DMS 273 (cell line): ENCODE measurements around the gene USB1.

ENCODE experiments used
- DNase-seq: peaks from one replicate; lab custom pipeline; 2025; ENCODE audit not compliant: unreplicated experiment; lab: John Stamatoyannopoulos, UW

The USB1 gene

DNA sequence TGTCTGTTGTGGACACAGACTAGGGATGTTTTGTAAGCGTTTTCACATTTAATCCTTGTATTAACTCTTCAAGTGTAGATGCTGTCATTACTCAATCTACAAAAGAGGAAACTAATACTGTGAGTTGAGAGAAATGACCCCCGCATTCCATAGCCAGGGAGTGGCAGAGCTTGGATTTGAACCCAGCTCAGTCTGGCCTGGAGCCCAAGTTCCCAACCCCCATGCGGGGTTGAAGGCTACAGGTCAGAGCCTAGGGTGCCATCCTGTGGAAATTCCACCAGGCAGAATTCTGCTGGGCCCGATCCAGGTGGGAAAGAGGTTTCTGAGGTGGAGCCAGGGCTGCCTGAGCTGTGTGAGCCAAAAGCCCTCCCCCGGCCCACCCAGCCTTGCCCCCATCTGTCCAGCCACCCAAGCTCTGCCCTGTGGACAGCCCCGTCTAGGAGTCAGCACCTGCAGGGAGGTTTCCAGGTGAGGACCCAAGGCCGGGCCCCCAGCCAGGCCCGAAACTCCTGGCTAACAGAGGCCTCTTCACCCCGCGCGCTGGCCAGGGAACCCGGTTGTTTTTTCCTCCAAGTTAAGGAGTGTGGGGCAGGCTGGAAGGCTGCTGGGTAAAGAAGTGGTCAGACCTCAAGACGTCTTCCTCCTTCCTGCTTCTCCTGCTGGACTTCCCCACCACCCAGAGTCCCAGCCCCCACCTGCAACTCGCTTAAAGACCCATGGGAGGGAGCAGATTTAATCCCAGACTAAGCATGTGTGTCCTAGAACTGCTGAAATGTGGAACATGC is 30.0 kb downstream of the USB1 start:
- no peak for DNase-seq

- DNase-seq, result no peak
Observed at GRCh38 chr16:58032710-58033293, 31.6 kb downstream of the USB1 start.

DNA sequence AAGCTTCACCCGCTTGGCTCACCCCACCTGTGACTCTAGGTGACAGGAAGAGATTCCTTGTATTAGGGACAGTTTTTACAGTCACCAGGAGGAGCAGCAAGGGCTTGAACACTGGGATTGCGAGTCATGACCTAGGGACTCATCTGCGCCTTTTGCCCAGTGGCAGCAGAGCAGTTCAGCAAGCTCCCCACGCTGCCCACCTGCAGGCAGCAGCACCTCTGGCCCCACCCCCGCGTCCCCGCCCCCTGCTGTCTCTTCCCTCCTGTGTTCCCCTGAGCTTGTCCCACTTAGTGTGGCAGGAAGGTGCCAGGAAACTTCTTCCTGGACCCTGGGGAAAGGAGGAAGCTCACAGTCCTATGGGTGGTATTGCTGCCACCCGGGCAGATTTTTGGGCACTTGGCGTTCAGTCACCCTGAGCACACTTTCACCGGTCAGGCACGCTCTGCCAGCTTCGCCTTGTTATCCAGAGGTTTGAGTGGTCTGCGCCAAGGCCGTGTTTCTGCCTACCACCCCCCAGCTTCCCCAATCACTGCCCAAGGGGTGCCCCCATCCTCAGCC is 33.0 kb downstream of the USB1 start:
- DNase-seq, result no peak

- no peak for DNase-seq
Observed at GRCh38 chr16:58034774-58035173, 33.6 kb downstream of the USB1 start.

DNA sequence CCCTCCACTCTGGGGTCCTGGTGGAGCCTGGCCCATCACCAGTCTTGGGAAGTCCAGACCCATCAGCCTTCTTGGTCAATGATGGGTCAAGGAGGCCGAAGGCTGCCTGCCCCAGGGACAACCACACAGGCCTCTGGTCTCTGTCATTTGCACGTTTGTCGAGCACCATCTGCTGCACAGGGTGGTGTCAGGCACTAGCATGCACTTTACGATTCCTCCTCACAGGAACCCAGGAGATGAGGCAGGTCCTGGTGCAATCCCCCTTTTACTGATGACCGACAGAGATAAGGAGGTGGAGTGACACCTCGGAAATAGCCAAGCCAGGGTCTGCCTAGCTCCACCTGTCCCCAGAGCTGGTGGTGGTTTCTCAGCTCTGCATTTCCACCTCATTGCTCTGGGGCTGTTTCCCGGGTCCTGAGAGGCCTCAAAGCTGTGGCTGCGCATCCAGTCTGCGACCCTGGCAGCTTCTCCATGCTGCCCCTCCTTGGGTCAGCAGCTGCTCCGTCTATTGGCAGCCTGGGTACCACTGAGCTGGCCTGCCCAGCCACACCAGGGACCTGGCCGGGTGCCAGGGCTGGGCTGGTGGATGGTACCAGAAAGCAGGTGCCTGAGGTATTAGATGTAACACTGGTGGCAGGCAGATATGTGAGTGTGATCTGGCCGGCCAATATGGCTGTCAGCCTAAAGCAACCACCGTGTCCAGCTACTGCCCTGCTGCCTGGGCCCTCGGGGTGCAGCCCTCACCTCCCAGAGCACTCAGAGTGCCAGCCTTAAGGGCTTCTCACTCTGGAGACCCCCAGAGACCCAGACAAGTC is 34.4 kb downstream of the USB1 start:
- peak; percentile 19 for DNase-seq

GRCh38 chr16:58036943-58037342 is 35.7 kb downstream of the USB1 start:
- DNase-seq, result no peak

DNA sequence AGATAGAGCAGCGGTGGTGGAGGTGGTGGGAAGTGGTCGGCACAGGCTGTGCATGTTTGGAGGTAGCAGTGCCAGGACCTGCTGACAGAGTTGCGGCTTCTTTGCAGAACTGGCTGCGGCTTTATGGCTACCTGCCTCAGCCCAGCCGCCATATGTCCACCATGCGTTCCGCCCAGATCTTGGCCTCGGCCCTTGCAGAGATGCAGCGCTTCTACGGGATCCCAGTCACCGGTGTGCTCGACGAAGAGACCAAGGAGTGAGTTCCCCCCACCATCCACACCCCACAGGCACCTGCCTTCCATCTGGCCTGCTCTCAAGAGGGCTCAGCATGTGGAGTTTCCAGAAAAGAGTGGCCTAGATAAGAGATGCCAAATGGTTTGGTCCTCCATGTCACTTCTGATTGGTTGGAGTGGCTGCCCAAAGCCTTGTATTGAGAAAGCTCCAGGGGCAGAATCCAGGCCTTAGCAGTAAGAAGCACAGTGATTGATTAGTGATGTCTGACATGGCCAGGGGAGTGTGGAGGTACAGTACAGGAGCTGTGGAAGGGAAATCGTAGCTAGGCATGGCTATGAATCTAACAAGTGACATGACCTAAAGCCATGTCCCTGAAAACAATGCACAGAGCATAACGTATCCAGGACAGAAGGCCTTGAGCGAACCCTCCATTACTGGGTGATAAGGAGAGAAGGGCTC is 36.3 kb downstream of the USB1 start:
- no peak for DNase-seq

- DNase-seq, result no peak
Observed at GRCh38 chr16:58038219-58038641, 37.0 kb downstream of the USB1 start.

DNA sequence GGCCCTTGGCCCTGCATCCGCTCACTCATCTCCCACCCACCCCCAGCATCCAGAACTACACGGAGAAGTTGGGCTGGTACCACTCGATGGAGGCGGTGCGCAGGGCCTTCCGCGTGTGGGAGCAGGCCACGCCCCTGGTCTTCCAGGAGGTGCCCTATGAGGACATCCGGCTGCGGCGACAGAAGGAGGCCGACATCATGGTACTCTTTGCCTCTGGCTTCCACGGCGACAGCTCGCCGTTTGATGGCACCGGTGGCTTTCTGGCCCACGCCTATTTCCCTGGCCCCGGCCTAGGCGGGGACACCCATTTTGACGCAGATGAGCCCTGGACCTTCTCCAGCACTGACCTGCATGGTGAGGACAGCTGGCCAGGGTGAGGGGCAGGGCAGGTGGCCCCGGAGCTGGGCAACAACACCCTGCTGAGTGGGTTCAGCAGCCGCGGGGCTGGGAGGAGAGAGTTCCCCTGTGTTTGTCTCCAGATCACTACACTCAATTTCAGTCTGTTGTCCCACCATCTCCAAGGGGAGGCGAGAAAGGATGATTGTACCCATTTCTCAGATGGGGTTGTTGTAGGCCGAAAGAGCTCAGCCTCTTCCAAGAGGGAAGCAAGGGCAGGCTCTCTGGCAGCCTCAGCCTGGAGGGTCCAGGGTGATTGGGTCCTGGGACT is 38.8 kb downstream of the USB1 start:
- no peak for DNase-seq

DNA sequence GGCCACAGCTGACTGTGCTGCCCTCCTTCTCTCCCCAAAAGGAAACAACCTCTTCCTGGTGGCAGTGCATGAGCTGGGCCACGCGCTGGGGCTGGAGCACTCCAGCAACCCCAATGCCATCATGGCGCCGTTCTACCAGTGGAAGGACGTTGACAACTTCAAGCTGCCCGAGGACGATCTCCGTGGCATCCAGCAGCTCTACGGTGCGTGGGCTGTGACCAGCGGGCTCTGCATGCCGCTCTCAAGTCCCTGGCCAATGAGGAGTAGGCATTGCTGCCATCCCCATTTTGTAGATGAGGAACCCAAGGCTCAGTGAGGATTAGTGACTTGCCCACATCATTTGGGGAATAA is 39.3 kb downstream of the USB1 start:
- DNase-seq, result no peak

DNA sequence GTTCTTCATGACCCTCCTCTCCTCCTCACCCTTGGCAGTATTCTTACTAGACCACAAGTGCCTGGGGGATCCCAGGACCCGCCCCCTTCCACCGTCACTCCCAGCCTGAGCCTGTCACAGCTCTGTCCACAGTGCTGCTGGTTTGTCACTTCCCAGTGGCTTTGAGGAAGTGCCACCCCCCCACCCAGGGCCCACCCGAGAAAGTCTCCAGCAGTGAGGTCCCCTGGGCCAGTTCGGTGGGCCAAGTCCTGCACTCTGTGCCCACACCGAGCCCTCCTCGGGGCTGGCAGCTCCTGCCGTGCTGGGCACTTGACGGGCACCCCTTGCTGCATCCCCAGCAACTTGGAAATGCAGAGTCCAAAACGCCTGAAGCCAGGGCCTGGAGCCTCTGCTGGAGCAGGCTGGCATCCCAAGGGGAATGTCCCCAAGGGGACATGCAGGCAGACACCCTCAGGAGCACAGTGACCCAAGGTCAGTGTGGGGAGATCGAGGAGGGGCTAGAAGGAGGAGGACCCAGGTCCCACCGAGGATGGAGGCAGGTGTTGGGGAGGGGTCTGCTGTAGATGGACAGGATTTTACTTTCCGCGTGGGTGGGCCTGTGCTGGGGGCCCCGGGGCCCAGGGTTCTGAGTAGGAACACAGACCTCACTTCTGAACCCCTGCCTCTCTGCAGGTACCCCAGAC is 39.9 kb downstream of the USB1 start:
- no peak for DNase-seq

GRCh38 chr16:58041628-58041955 is 40.4 kb downstream of the USB1 start:
- DNase-seq, result no peak

DNA sequence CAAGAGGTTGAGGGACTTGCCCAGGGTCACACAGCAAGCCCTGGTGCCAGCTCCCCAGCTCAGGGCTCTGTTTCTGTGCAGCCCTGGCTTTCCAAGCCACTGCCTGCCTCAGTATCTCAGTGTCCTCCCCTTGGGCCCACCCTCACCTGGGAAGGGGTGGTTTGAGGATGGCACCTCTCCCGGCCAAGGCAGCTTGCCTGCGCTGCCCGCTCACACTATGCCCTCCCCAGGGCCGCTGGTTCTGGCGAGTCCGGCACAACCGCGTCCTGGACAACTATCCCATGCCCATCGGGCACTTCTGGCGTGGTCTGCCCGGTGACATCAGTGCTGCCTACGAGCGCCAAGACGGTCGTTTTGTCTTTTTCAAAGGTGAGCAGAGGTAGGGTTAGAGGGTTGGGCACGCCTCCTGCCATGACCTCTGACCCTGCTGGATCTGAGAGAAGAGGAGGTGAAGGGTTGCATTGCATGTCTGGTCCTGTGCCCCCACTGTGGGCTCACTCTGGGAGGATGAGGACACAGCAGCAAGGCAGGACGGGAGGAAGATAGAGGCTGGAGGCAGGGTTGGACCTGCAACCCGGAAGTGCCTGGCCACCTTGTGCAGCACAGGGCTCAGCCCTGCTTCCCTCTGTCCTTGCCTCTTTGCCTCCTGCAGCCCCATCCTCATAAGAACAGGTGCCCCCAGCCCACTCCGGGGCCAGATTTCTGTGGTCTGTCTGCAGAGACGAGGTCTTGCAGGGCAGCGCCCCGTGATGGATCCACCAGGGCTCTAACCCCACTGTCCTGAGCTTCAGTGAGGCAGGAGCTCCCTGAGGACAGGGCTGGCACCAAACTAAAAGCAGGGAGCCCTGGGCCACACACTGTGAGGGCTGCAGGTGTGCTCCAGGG is 41.0 kb downstream of the USB1 start:
- DNase-seq, result no peak

DNA sequence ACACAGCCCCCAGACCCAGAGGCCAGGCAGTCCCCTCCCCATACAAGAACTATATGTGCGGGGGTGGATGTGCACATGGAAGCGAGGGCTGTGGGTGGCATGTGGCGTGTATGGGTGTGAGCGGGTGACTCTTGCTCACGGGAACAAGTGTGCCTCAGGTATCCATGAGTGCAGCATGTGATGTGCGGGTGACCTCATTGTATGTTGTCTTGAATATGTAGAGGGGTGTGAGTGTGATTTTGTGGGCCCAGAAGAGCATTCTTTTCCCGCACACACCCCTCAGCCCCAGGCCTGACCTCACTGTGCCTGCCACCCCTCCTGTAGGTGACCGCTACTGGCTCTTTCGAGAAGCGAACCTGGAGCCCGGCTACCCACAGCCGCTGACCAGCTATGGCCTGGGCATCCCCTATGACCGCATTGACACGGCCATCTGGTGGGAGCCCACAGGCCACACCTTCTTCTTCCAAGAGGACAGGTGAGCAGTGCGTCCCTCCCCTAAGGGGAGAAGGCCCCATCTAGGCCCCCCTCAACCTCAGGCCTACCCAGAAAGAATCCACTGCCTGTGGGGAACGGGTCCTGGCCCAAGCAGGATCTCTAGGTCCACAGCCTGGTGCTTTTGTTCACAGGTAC is 41.8 kb downstream of the USB1 start:
- no peak for DNase-seq

- DNase-seq, result no peak
Observed at GRCh38 chr16:58043571-58044155, 42.5 kb downstream of the USB1 start.

DNA sequence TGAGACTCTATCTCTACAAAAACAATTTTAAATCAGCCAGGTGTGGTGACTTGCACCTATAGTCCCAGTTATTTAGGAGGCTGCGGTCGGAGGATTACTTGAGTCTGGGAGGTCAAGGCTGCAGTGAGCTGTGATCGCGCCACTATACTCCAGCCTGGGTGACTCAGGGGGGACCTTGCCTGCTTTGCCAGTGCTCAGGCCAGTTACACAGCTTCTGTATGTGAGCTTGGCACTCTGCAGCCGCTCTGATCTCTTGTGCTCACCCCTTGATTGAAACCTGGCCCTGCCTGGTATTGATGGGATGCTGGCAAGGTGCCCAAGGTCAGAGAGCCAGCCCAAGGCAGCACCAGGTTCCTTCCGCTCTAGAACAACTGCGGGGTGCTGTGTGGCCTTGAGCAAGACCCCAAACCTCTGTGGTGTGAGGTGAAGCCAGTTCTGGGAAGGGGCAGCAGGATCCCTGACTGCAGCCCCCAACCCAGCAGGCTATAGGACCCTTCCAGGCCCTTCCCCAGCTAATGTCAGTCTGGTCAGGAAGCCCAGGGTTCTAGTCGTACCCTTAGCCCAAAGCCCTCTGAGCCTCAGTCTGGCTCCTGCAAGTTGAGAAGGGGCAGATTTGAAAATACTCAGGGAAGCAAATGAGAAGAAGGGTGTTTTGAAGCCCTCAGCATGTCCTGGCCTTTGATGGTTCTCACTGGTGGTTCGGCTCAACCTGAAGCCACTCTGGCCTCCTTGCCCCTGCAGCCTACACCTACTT is 43.2 kb downstream of the USB1 start:
- DNase-seq, result no peak

DNA sequence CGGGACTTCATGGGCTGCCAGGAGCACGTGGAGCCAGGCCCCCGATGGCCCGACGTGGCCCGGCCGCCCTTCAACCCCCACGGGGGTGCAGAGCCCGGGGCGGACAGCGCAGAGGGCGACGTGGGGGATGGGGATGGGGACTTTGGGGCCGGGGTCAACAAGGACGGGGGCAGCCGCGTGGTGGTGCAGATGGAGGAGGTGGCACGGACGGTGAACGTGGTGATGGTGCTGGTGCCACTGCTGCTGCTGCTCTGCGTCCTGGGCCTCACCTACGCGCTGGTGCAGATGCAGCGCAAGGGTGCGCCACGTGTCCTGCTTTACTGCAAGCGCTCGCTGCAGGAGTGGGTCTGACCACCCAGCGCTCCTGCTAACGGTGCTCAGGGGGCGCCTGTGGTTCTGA is 43.9 kb downstream of the USB1 start:
- no peak for DNase-seq
